Endothelial cell (in vitro differentiated cells): ENCODE data around the gene LAMB3. TPM values are rescaled to one million over a fixed set of nuclear protein-coding genes. Genes with fewer than 3 reads are reported as not detected.
A peak's percentile ranks its signal among the peaks of the same experiment; 100 is the strongest.

ENCODE experiments used
- DNase-seq: peaks from one replicate; pipeline ENCODE4 v3.0.0; 2021; ENCODE audit warnings: low spot score
- H3K27ac Mint-ChIP-seq: one replicate; pipeline ENCODE4 v1.8.0; 2021; ENCODE audit warnings: mixed read lengths, inconsistent platforms; ENCODE audit not compliant: unreplicated experiment
- H3K27me3 Mint-ChIP-seq: one replicate; pipeline ENCODE4 v1.8.0; 2021; ENCODE audit warnings: mild to moderate bottlenecking, moderate library complexity, mixed read lengths, inconsistent platforms; ENCODE audit not compliant: unreplicated experiment
- H3K36me3 Mint-ChIP-seq: one replicate; pipeline ENCODE4 v1.8.0; 2021; ENCODE audit warnings: mild to moderate bottlenecking, low read depth, mixed read lengths, inconsistent platforms; ENCODE audit not compliant: unreplicated experiment
- H3K4me1 Mint-ChIP-seq: one replicate; pipeline ENCODE4 v1.8.0; 2021; ENCODE audit warnings: mild to moderate bottlenecking, mixed read lengths, inconsistent platforms; ENCODE audit not compliant: unreplicated experiment
- H3K4me3 Mint-ChIP-seq: one replicate; pipeline ENCODE4 v1.8.0; 2021; ENCODE audit warnings: mild to moderate bottlenecking, mixed read lengths, inconsistent platforms; ENCODE audit not compliant: unreplicated experiment
- H3K9me3 Mint-ChIP-seq: one replicate; pipeline ENCODE4 v1.8.0; 2021; ENCODE audit warnings: mixed read lengths, inconsistent platforms; ENCODE audit not compliant: unreplicated experiment
- CTCF ChIP-seq: fragments of 200-600 bp; sonication (generic); IDR thresholded peaks from one replicate; pipeline ENCODE4 v1.5.0; 2021; ENCODE audit warnings: antibody characterized with exemption; ENCODE audit not compliant: unreplicated experiment
- microRNA-seq: library from miRNA; unstranded; fragments of <30 nt; microRNA quantifications from one replicate; pipeline ENCODE4, GENCODE V29; 2020; ENCODE audit not compliant: unreplicated experiment
- total RNA-seq: library from RNA; stranded (reverse); fragmentation: NEBNext Ultra II Directional; extraction: Animal tissue kit (Norgen Biotek cat#: 25700); gene quantifications from one replicate; pipeline ENCODE4 v1.2.1, GENCODE V29; 2021; ENCODE audit not compliant: unreplicated experiment

Gene LAMB3
- total RNA-seq, 1 donor from 2014 or later = 0.21 TPM

- Mint-ChIP-seq H3K27me3 (peaks cover 8% of the 10 kb centered on the region), H3K27ac (no peak overlapping the region), H3K9me3 (no peaks in the 10 kb centered on the region), H3K4me1 (peaks cover 3% of the 10 kb centered on the region), H3K4me3 (no peak overlapping the region), H3K36me3 (no peaks in the 10 kb centered on the region)
- no peak for DNase-seq
- TF ChIP-seq CTCF = no peak
Measured at GRCh38 chr1:209567698-209568175, 84.5 kb downstream of the LAMB3 start.

- Mint-ChIP-seq H3K4me3 (no peak overlapping the region), H3K9me3 (no peaks in the 10 kb centered on the region), H3K27me3 (peaks cover 2% of the 10 kb centered on the region)
Measured at GRCh38 chr1:209565759-209566678, 86.2 kb downstream of the LAMB3 start.

More at GRCh38 chr1:209565759-209566678, 86.2 kb downstream of the LAMB3 start:
- Mint-ChIP-seq H3K36me3 (no peaks in the 10 kb centered on the region), H3K27ac (no peak overlapping the region), H3K4me1 (peaks cover 3% of the 10 kb centered on the region)
- peak; percentile 89 for DNase-seq
- TF ChIP-seq CTCF = peak; percentile 76

Small RNA genes lying within 50 kb of the gene (microRNA-seq; reads per million reads assigned to microRNA genes)
- not detected for gene MIR4260

Other genes starting within 250 kb of the LAMB3 start
- gene CAMK1G, start 68.7 kb downstream of the LAMB3 start, total RNA-seq = not detected
- gene G0S2, start 23.0 kb upstream of the LAMB3 start, total RNA-seq = not detected
- not detected for gene HSD11B1, start 52.4 kb upstream of the LAMB3 start, total RNA-seq
- not detected for gene TRAF3IP3, start 103.6 kb upstream of the LAMB3 start, total RNA-seq
- 2.8 TPM for gene C1orf74, start 132.1 kb upstream of the LAMB3 start, total RNA-seq
- 21.3 TPM for gene IRF6, start 153.7 kb upstream of the LAMB3 start, total RNA-seq
- gene UTP25, start 175.5 kb upstream of the LAMB3 start, total RNA-seq = 4.6 TPM